Fibroblast of villous mesenchyme (primary cell): ENCODE data around the gene TJP1. TPM values are rescaled to one million over a fixed set of nuclear protein-coding genes. Genes with fewer than 3 reads are reported as not detected.
A peak's percentile ranks its signal among the peaks of the same experiment; 100 is the strongest.
"Not testable (repeated sequence)": the region's sequence is repeated elsewhere in the genome, so short reads cannot be mapped to it uniquely, and the experiment has no call there.

Source experiments
- DNase-seq: peaks from one replicate; pipeline ENCODE4 v3.0.0-alpha.2; 2010; ENCODE audit warnings: low read depth
- H3K4me3 ChIP-seq: 2 replicates; pipeline ENCODE4 v1.5.1; 2011; ENCODE audit warnings: low read depth, mild to moderate bottlenecking, low read length
- total RNA-seq: library from RNA; depleted of rRNA; stranded (reverse); fragments of >200 nt; gene quantifications from 2 replicates; pipeline ENCODE4 v1.2.3, GENCODE V29; 2012
- TF ChIP-seq, protein P1 (sequence below): IDR thresholded peaks from 2 replicates; pipeline ENCODE4 v1.5.1; 2012; ENCODE audit warnings: low read depth, mild to moderate bottlenecking, low read length; ENCODE audit not compliant: insufficient read depth

The TJP1 gene
- total RNA-seq, 1 donor, result 103 TPM

DNA sequence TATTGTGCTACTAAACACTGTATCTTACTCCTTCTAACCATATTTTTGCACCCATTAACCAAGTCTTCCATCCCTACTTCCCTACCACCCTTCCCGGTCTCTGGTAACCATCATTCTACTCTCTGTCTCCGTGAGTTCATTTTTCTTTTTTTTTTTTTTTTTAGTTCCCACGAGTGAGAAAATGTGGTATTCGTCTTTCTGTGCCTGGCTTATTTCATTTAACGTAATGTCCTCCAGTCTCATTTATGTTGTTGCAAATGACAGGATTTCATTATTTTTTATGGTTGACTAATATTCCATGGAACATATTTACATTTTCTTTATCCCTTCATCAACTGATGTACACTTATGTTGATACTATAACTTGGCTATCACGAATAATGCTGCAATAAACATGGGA is 31.7 kb downstream of the TJP1 start:
- TF ChIP-seq, protein P1, sequence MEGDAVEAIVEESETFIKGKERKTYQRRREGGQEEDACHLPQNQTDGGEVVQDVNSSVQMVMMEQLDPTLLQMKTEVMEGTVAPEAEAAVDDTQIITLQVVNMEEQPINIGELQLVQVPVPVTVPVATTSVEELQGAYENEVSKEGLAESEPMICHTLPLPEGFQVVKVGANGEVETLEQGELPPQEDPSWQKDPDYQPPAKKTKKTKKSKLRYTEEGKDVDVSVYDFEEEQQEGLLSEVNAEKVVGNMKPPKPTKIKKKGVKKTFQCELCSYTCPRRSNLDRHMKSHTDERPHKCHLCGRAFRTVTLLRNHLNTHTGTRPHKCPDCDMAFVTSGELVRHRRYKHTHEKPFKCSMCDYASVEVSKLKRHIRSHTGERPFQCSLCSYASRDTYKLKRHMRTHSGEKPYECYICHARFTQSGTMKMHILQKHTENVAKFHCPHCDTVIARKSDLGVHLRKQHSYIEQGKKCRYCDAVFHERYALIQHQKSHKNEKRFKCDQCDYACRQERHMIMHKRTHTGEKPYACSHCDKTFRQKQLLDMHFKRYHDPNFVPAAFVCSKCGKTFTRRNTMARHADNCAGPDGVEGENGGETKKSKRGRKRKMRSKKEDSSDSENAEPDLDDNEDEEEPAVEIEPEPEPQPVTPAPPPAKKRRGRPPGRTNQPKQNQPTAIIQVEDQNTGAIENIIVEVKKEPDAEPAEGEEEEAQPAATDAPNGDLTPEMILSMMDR, result no peak

DNA sequence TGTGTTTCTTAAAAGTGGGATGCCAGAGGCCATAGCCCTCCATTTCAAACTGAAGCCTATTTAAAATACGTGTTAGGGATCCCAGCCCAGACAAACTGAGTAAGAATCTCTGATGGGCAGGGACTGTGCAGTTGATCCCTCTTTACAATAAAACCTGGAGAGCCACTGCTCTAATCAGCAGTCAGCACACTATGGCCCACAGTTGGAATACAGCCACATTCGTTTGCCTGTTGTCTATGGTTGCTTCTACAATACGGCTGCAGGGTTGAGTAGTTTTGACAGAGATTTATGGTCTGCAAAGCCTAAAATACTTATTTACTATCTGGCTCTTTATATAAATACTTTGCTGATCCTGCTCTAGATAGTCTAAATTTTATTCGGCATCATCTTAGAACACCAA is 32.4 kb downstream of the TJP1 start:
- H3K4me3 ChIP-seq, result no peak overlapping the region
- peak; percentile 66 for DNase-seq
- TF ChIP-seq, protein P1, result no peak

More for the DNA sequence above, 31.7 kb downstream of the TJP1 start:
- no peak for DNase-seq
- H3K4me3 ChIP-seq, result no peak overlapping the region

DNA sequence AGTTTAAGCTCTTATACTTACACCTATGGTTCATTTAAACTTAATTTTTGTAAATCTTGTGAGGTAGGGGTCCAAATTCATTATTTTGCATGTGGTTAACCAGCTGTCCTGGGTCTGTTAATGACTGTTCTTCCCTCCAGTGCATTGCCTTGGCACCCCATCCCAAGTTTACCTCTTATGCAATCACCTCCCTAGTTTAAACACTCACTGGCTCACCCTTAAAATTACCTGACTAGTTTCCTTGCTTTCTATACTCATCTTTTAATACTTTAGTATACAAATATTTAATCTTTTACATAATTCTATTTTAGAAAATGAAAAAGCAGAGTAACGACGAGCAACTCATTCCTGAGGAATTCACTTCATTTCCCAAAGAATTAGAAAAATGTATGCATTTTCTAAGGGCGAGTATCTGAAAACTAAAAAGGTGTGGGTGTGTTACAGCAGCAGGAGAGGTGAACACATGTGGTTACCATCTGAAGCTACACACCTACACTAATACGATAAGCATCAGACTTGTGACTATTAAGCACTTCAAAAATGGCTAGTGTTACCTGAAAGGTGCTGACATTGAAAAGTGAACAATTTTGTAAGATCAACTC is 33.7 kb downstream of the TJP1 start:
- no peak overlapping the region for H3K4me3 ChIP-seq
- TF ChIP-seq, protein P1, result no peak
- no peak for DNase-seq

DNA sequence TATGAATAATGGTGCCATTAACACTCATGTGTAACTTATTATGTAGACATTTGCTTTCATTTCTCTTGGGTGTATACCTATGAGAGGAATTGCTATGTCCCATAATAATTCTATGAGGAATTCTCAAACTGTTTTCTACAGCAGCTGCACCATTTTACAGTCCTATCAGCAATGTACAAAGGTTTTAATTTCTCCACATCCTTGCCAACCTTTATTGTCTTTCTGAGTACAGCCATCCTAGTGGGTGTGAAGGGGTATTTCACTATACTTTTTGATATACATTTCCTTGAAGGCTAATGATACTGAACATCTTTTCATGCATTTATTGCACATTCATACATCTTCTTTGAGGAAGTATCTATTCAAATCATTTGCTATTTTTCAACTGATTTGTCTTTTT is 34.5 kb downstream of the TJP1 start:
- no peak for DNase-seq
- no peak overlapping the region for H3K4me3 ChIP-seq
- TF ChIP-seq, protein P1, result no peak

DNA sequence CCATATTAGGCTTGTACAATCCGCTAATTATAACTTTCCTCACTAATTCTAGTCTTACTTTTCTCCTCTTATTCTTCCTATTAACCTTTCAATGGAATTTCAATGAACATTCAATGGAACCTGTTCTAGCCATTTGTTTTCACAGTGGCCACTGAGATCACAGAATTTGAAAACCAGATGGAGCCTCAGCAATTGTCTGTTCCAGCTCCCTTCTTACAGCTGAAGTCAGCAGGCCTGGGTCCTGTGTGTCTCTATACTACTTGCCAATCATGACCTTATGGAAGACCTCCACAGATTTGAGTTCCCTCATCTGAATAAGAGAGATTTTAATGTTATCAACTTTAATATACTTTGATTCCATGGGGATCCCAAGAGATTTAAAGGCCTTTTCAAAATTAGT is 36.6 kb downstream of the TJP1 start:
- no peak for DNase-seq
- H3K4me3 ChIP-seq, result no peak overlapping the region
- TF ChIP-seq, protein P1, result no peak

DNA sequence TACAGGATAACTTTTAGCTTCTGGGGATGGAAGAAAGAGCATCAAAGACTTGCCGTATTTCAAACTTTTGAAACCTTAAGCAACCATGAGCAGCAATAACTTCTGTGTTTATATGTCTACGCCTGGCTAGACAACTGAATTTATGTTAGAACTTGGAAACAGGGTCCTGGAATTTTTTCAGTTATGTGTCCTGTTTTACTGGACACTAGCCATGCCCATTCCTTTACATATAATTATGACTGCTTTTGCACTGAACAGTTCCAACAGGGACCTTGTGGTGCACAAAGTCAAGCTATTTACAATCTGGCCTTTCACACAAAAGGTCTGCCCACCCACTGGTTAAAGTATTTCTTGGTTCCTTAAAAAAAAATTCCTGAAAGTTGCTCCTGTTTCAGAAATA is 37.1 kb downstream of the TJP1 start:
- DNase-seq, result peak; percentile 76
- no peak overlapping the region for H3K4me3 ChIP-seq
- TF ChIP-seq, protein P1, result no peak

DNA sequence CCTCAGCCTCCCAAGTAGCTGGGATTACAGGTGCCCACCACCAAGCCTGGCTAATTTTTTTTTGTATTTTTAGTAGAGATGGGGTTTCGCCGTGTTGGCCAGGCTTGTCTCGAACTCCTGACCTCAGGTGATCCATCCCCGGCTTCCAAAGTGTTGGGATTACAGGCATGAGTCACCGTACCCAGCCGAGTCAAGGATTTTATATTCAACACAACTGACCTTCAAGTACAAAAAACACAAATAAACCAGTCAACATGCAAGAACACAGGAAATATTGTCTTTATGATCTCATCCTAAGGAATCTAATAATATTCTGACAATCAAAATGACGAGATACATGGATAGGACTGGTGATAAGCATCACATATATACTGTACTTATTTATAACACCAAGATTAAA is 37.9 kb downstream of the TJP1 start:
- H3K4me3 ChIP-seq, result no peak overlapping the region
- DNase-seq, result peak; percentile 56
- TF ChIP-seq, protein P1, result no peak

DNA sequence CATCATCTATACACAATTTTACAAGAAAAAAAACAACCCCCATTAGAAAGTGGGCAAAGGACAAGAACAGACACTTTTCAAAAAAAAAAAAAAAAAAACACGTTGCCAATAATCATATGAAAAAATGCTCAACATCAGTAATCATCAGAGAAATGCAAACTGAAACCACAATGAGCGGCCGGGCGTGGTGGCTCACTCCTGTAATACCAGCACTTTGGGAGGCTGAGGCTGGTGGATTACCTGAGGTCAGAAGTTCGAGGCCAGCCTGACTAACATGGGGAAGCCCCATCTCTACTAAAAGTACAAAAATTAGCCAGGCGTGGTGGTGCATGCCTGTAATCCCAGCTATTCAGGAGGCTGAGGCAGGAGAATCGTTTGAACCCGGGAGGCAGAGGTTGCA is 39.5 kb downstream of the TJP1 start:
- not testable (repeated sequence) for DNase-seq, H3K4me3 ChIP-seq
